CD4-positive, alpha-beta T cell (primary cell): ENCODE results near the gene APOL2. TPM values are rescaled to one million over a fixed set of nuclear protein-coding genes. Genes with fewer than 3 reads are reported as not detected.

Experiments
- ATAC-seq: fragments of 200-7000 bp; cut with Tn5 transposase; one replicate; pipeline ENCODE4 v1.10.0; 2022; ENCODE audit warnings: mild to moderate bottlenecking; ENCODE audit not compliant: poor library complexity
- CTCF ChIA-PET: fragments of 350-600 bp; sonication (Branson Sonifier 250); formaldehyde crosslinking; loops from one replicate; lab custom pipeline; 2021; ENCODE audit warnings: antibody characterized with exemption, inconsistent platforms; lab: Charles Lee
- POLR2A ChIA-PET: fragments of 350-600 bp; sonication (Branson Sonifier 250); formaldehyde crosslinking; loops from one replicate; lab custom pipeline; 2021; ENCODE audit warnings: antibody characterized with exemption, inconsistent platforms; lab: Charles Lee
- DNase-seq, 14 experiments: peaks; one replicate each; pipeline ENCODE4 v3.0.0-alpha.2; 2013 to 2020; ENCODE audit warnings: mixed read lengths in 2 of 14
- H3K27ac ChIP-seq, 2 donors: one replicate each; pipeline versions ENCODE4 v1.5.1 to v1.7.0; 2013; ENCODE audit warnings: low read length in 2 of 2, low read depth in 1 of 2, mild to moderate bottlenecking in 1 of 2
- H3K27me3 ChIP-seq, 2 experiments: 1 replicate in 1 of 2; 2 replicates in 1 of 2; pipeline versions ENCODE4 v1.6.1 to v1.7.0; 2013; ENCODE audit warnings: low read length in 2 of 2, control low read depth in 1 of 2, mild to moderate bottlenecking in 1 of 2, moderate library complexity in 1 of 2; ENCODE audit not compliant: insufficient read depth in 2 of 2, control insufficient read depth in 1 of 2
- H3K36me3 ChIP-seq: one replicate; pipeline ENCODE4 v1.6.1; 2013; ENCODE audit warnings: low read length, control low read depth; ENCODE audit not compliant: insufficient read depth
- H3K4me1 ChIP-seq: one replicate; pipeline ENCODE4 v1.6.1; 2013; ENCODE audit warnings: low read length, control low read depth; ENCODE audit not compliant: insufficient read depth
- H3K4me3 ChIP-seq: one replicate; pipeline ENCODE4 v1.5.1; 2013; ENCODE audit warnings: mild to moderate bottlenecking, low read length, moderate library complexity
- H3K9me3 ChIP-seq, 2 experiments: 1 replicate in 1 of 2; 2 replicates in 1 of 2; pipeline versions ENCODE4 v1.6.1 to v1.7.0; 2013; ENCODE audit warnings: low read length in 2 of 2, mild to moderate bottlenecking in 2 of 2, control low read depth in 1 of 2, moderate library complexity in 1 of 2; ENCODE audit not compliant: control insufficient read depth in 1 of 2, insufficient read depth in 1 of 2
- H3K27ac Mint-ChIP-seq: one replicate; pipeline ENCODE4 v1.8.0; 2020; ENCODE audit warnings: mixed read lengths
- H3K27me3 Mint-ChIP-seq: one replicate; pipeline ENCODE4 v1.8.0; 2021; ENCODE audit warnings: mixed read lengths
- H3K36me3 Mint-ChIP-seq: one replicate; pipeline ENCODE4 v1.8.0; 2021; ENCODE audit warnings: low read depth, mixed read lengths
- H3K4me1 Mint-ChIP-seq: one replicate; pipeline ENCODE4 v1.8.0; 2021; ENCODE audit warnings: low read depth, mixed read lengths
- H3K4me3 Mint-ChIP-seq: one replicate; pipeline ENCODE4 v1.8.0; 2020; ENCODE audit warnings: mild to moderate bottlenecking, mixed read lengths
- H3K9me3 Mint-ChIP-seq: one replicate; pipeline ENCODE4 v1.8.0; 2020; ENCODE audit warnings: mixed read lengths
- intact Hi-C, 2 experiments: fragments of 100-400 bp; cut with DNase I in 1 of 2; cut with micrococcal nuclease in 1 of 2; formaldehyde crosslinking; loops; one replicate each; pipeline versions ENCODE4 v1.15.1 to v1.9.0; 2023 to 2025; cut with DNase I, micrococcal nuclease
- total RNA-seq, 174 experiments: library from RNA in 2 of 174; stranded (reverse) in 2 of 174; gene quantifications; one replicate each; pipeline ENCODE4 v1.2.3 and lab custom pipeline; 2021 to 2026
- TF ChIP-seq, protein P1 (sequence below): fragments of 200-600 bp; IDR thresholded peaks from one replicate; pipeline ENCODE4 v1.8.0; 2022; ENCODE audit warnings: antibody characterized with exemption, mild to moderate bottlenecking

The APOL2 gene
- total RNA-seq, 2 experiments from 2014 or later: 17.8 to 21.8 TPM

DNA sequence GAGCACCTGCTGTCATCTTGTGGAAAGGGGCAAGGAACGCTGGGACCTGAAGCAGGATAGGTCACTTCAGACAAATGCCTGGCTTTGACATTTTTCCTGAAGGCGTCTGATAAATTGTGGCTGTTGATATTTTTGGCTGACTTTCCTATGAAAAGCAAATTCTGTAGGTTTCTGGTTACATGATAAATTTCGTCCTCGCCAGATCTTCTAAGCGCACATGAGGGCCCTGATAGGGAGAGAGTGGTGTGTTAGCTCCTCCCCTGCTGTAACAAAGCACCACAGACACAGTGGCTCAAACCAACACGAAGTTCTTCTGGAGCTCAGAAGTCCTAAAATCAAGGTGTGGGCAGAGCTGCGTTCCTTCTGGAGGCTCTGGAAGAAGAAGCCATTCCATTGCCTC, 57.3 kb downstream of the APOL2 start:
- Histone ChIP-seq H3K9me3 (no peaks in the 10 kb centered on the region), H3K27ac (no peak overlapping the region), H3K36me3 (no peaks in the 10 kb centered on the region), H3K27me3 (peaks cover 0 to 2% of the 10 kb centered on the region in 2 experiments), H3K4me3 (no peak overlapping the region), H3K4me1 (peaks cover 7% of the 10 kb centered on the region)
- intact Hi-C loops: loop anchor here in 1 of 2 experiments (5.0 kb wide), 1 partner anchor 555 kb away; no protein-coding TSS in a partner anchor
- ATAC-seq: no peak
- Mint-ChIP-seq H3K27me3 (no peaks in the 10 kb centered on the region), H3K4me1 (peaks cover 6% of the 10 kb centered on the region), H3K36me3 (no peaks in the 10 kb centered on the region), H3K27ac (no peak overlapping the region), H3K4me3 (no peak overlapping the region), H3K9me3 (no peaks in the 10 kb centered on the region)
- DNase-seq: no peak
- TF ChIP-seq, protein P1, sequence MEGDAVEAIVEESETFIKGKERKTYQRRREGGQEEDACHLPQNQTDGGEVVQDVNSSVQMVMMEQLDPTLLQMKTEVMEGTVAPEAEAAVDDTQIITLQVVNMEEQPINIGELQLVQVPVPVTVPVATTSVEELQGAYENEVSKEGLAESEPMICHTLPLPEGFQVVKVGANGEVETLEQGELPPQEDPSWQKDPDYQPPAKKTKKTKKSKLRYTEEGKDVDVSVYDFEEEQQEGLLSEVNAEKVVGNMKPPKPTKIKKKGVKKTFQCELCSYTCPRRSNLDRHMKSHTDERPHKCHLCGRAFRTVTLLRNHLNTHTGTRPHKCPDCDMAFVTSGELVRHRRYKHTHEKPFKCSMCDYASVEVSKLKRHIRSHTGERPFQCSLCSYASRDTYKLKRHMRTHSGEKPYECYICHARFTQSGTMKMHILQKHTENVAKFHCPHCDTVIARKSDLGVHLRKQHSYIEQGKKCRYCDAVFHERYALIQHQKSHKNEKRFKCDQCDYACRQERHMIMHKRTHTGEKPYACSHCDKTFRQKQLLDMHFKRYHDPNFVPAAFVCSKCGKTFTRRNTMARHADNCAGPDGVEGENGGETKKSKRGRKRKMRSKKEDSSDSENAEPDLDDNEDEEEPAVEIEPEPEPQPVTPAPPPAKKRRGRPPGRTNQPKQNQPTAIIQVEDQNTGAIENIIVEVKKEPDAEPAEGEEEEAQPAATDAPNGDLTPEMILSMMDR: no peak
- POLR2A ChIA-PET: no interaction called here
- CTCF ChIA-PET: interaction anchor here (0.9 kb wide), 1 partner anchor 37 kb away, joined by 3 read pairs; no protein-coding TSS in a partner anchor

DNA sequence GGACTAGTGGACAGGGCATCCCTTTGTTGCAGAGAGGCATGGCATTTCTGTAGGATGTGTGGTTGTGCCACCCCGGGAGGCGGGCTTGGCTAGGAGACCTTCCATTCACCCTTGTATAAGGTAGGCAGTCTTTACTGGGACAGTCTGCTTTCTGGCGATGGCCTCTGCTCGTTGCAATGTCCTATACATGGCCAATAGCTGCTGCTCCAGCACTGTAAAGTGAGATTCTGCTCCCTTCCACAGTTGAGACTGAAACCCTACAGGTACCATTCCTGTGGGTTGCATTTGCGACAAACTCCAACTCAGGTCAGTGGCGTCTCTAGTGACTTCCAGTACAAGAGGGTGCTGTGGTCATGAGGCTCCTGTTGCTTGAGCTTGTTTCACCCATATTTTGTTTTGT, 58.4 kb downstream of the APOL2 start:
- H3K27ac Mint-ChIP-seq: no peak overlapping the region
- ChIA-PET CTCF (interaction anchor here (1.2 to 2.4 kb wide), 5 partner anchors 16 to 56 kb away, joined by 6 to 12 read pairs (median 10); partner anchors contain the start of gene APOL3), POLR2A (no interaction called here)
- Histone ChIP-seq H3K36me3 (no peaks in the 10 kb centered on the region), H3K4me1 (peaks cover 7% of the 10 kb centered on the region), H3K27me3 (peaks cover 0 to 2% of the 10 kb centered on the region in 2 experiments), H3K4me3 (no peak overlapping the region), H3K9me3 (no peaks in the 10 kb centered on the region), H3K27ac (no peak overlapping the region)
- H3K4me1 Mint-ChIP-seq: peaks cover 6% of the 10 kb centered on the region
- H3K36me3 Mint-ChIP-seq: no peaks in the 10 kb centered on the region
- intact Hi-C loops: loop anchor here (1.0 to 5.0 kb wide), 6 partner anchors 21 to 830 kb away; partner anchors contain the start of gene APOL3 (in 1 of the 2)
- no peaks in the 10 kb centered on the region for H3K9me3 Mint-ChIP-seq
- no peaks in the 10 kb centered on the region for H3K27me3 Mint-ChIP-seq
- no peak overlapping the region for H3K4me3 Mint-ChIP-seq
- ATAC-seq: no peak
- DNase-seq: no peak
- TF ChIP-seq, protein P1: no peak

DNA sequence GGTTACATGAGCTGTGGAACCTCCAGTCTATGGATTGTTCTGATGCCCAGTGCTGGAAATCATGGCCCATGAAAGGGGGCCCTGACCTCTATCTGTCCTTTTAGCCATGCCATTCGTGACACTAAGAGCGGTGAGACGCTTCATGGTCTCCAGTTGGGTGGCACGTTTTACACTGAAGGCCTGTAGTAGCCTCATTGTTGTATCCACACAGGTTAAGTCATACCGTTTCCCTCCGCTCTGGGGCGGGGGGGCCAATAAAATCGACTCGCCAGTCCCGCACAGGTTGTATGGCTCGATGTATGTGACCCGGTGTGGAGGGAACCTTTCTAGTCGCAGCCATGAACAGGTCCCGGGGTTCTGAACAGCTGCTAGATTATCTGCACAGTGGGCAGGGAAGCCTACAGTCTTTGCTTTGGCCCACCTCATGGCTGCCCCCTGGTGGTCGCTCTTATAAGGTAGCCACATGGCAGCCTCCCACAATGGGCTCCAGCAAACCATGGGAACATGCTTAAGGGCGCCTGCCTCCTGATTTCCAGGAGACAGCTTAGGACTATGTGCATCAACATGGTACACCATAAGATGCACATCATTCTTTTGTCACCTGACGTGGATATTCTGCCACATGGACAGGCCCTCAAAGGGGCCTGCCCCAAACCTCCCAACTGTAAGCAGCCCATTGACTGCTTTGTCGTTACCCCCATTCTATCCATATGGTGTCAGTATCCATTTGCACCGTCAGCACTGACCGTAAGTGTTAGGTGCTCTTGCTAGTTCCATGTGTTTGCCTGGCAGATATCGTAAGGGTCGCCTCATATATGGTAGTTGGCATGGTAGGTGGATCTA, 59.1 kb downstream of the APOL2 start:
- no peaks in the 10 kb centered on the region for H3K9me3 ChIP-seq
- Mint-ChIP-seq H3K9me3 (no peaks in the 10 kb centered on the region), H3K4me1 (peaks cover 6% of the 10 kb centered on the region), H3K36me3 (no peaks in the 10 kb centered on the region), H3K27ac (no peak overlapping the region), H3K27me3 (no peaks in the 10 kb centered on the region), H3K4me3 (no peak overlapping the region)
- intact Hi-C loops: loop anchor here (1.0 to 5.0 kb wide), 6 partner anchors 20 to 829 kb away; partner anchors contain the start of gene APOL3 (in 1 of the 2)
- no peak overlapping the region for H3K4me3 ChIP-seq
- peak; percentile 100 for ATAC-seq
- peak; percentile 76 to 94 (median 85) for DNase-seq
- ChIA-PET CTCF (interaction anchor here (0.6 to 3.6 kb wide), 13 partner anchors 8 to 873 kb away, joined by 3 to 15 read pairs (median 6); partner anchors contain the start of gene APOL3), POLR2A (interaction anchor here (0.5 to 0.7 kb wide), 3 partner anchors 20 to 46 kb away, joined by 3 read pairs; partner anchors contain the start of gene APOL3)
- no peak overlapping the region for H3K27ac ChIP-seq
- TF ChIP-seq, protein P1: peak; percentile 81
- peaks cover 0 to 2% of the 10 kb centered on the region in 2 experiments for H3K27me3 ChIP-seq
- peaks cover 7% of the 10 kb centered on the region for H3K4me1 ChIP-seq
- no peaks in the 10 kb centered on the region for H3K36me3 ChIP-seq
